Right cardiac atrium (tissue), 5 donors: ENCODE results near the gene FRAS1. TPM values are rescaled to one million over a fixed set of nuclear protein-coding genes. Genes with fewer than 3 reads are reported as not detected.

Source experiments
- ATAC-seq, 2 donors: fragments of 200-7000 bp; cut with Tn5 transposase; one replicate each; pipeline versions ENCODE4 v1.8.0 to v1.9.1; 2020; ENCODE audit warnings: moderate library complexity in 2 of 2, mild to moderate bottlenecking in 1 of 2
- DNase-seq, 3 donors: peaks; one replicate each; pipeline ENCODE4 v3.0.0-alpha.2; 2020
- H3K27ac ChIP-seq: one replicate; pipeline ENCODE4 v1.5.1; 2013; ENCODE audit warnings: mild to moderate bottlenecking, low read length, control low read depth, moderate library complexity
- H3K27me3 ChIP-seq: one replicate; pipeline ENCODE4 v1.6.1; 2013; ENCODE audit not compliant: control insufficient read depth, insufficient read depth
- H3K4me1 ChIP-seq: one replicate; pipeline ENCODE4 v1.6.1; 2013; ENCODE audit warnings: low read length; ENCODE audit not compliant: control insufficient read depth, insufficient read depth
- H3K4me3 ChIP-seq: one replicate; pipeline ENCODE4 v1.5.1; 2013; ENCODE audit warnings: low read length, control low read depth
- H3K9me3 ChIP-seq: one replicate; pipeline ENCODE4 v1.6.1; 2013; ENCODE audit warnings: low read length; ENCODE audit not compliant: control insufficient read depth
- WGBS: extraction: QIAGEN DNeasy Blood & Tissue Kit; methylation state at CpG from one replicate; pipeline ENCODE4 v1.1.7; 2013; 5-methylcytosine and 5-hydroxymethylcytosine counted together
- intact Hi-C, 4 donors: fragments of 100-400 bp; cut with DNase I; formaldehyde crosslinking; loops; one replicate each; pipeline versions ENCODE4 v1.11.0 to v1.14.0; 2022 to 2023
- polyA plus RNA-seq: library from polyadenylated mRNA; stranded (reverse); fragments of 200-250 nt; gene quantifications from one replicate; pipeline ENCODE4 v1.2.3, GENCODE V29; 2013
- total RNA-seq, 4 donors: library from RNA; stranded (reverse); fragmentation: NEBNext Ultra II Directional; extraction: Animal tissue kit (Norgen Biotek cat#: 25700); gene quantifications; one replicate each; pipeline ENCODE4 v1.2.1, GENCODE V29; 2021
- donor health status: healthy with polysubstance abuse.
- donor health status: DM: no; HTN: yes; CAD: no.
- donor health status: DM: no; HTN: no; CAD: no.
- donor health status: DM: no; HTN: yes; CAD: no; lungs with severe emphysema.
- donor health status: DM: yes; HTN: yes; CAD: no.

The FRAS1 gene
- total and polyA plus RNA-seq, 5 donors, result 1.1 to 7.9 (median 5.1) TPM

GRCh38 chr4:78372355-78372988 lies 315.3 kb downstream of the FRAS1 start:
- DNase-seq, result no peak
- no peaks in the 10 kb centered on the region for H3K27me3 ChIP-seq
- WGBS, result 82% methylated on average over 5 of the region's 5 CpGs
- H3K9me3 ChIP-seq, result no peaks in the 10 kb centered on the region
- no peaks in the 10 kb centered on the region for H3K4me1 ChIP-seq
- no peak overlapping the region for H3K27ac ChIP-seq
- no peak overlapping the region for H3K4me3 ChIP-seq
- intact Hi-C loops, result no loop called here
- ATAC-seq, result no peak

DNA sequence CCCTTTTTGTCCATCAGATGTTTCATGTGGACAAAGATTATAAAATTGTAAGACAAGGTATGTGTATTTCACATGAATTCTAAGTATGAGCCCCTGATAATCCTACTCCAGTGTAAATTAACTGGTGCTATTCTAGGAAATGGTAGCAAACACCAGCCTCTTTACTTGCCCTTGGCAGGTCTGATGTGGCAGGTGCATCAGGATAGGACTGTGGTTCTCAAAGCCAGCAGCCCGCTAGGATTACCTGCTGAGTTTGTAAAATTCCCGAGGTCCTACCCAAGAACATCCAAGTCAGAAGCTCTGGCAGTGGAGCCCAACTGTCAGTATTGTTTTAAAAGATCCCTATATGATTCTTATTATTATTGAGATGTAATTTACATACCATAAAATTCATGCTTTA lies 320.4 kb downstream of the FRAS1 start:
- 95% methylated on average over 2 of the region's 2 CpGs for WGBS
- no peaks in the 10 kb centered on the region for H3K27me3 ChIP-seq
- DNase-seq (no peak), ATAC-seq (no peak)
- H3K4me3 ChIP-seq, result no peak overlapping the region
- no peak overlapping the region for H3K27ac ChIP-seq
- intact Hi-C loops, result no loop called here
- no peaks in the 10 kb centered on the region for H3K9me3 ChIP-seq
- H3K4me1 ChIP-seq, result no peaks in the 10 kb centered on the region

GRCh38 chr4:78379040-78379439 lies 321.9 kb downstream of the FRAS1 start:
- intact Hi-C loops, result no loop called here
- ATAC-seq, result no peak
- no peak overlapping the region for H3K27ac ChIP-seq
- H3K4me1 ChIP-seq, result no peaks in the 10 kb centered on the region
- no peaks in the 10 kb centered on the region for H3K27me3 ChIP-seq
- H3K9me3 ChIP-seq, result no peaks in the 10 kb centered on the region
- WGBS, result 86% methylated on average over 4 of the region's 4 CpGs
- no peak overlapping the region for H3K4me3 ChIP-seq
- no peak for DNase-seq

GRCh38 chr4:78379991-78380729 lies 323.0 kb downstream of the FRAS1 start:
- Histone ChIP-seq H3K27me3 (no peaks in the 10 kb centered on the region), H3K27ac (no peak overlapping the region), H3K4me3 (no peak overlapping the region), H3K4me1 (no peaks in the 10 kb centered on the region), H3K9me3 (no peaks in the 10 kb centered on the region)
- WGBS, result 76% methylated on average over 4 of the region's 4 CpGs
- ATAC-seq, result no peak
- no peak for DNase-seq
- intact Hi-C loops, result no loop called here

GRCh38 chr4:78386679-78387078 lies 329.6 kb downstream of the FRAS1 start:
- ATAC-seq, result no peak
- intact Hi-C loops, result no loop called here
- H3K4me3 ChIP-seq, result no peak overlapping the region
- no peaks in the 10 kb centered on the region for H3K4me1 ChIP-seq
- H3K27ac ChIP-seq, result no peak overlapping the region
- no peak for DNase-seq
- H3K27me3 ChIP-seq, result no peaks in the 10 kb centered on the region
- H3K9me3 ChIP-seq, result no peaks in the 10 kb centered on the region

DNA sequence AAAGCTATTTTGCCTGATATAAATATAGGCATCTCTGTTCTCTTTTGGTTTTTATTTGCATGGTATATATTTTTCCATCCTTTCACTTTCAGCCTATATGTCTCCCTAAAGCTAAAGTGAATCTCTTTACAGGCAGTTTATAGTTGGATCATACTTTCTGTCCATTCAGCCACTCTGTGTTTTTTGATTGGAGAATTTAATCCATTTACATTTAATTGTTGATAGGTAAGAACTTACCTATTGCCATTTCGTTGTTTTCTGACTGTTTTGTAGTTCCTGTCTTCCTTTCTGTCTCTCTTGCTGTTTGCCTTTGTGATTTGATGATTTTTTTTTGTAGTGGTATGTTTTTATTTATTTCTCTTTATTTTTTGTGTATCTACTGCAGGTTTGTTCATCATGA lies 338.5 kb downstream of the FRAS1 start:
- intact Hi-C loops, result no loop called here
- Histone ChIP-seq H3K9me3 (peaks cover 2% of the 10 kb centered on the region), H3K4me1 (no peaks in the 10 kb centered on the region), H3K27me3 (no peaks in the 10 kb centered on the region), H3K4me3 (no peak overlapping the region), H3K27ac (no peak overlapping the region)
- 78% methylated on average over 1 of the region's 1 CpG for WGBS
- no peak for ATAC-seq
- DNase-seq, result no peak

DNA sequence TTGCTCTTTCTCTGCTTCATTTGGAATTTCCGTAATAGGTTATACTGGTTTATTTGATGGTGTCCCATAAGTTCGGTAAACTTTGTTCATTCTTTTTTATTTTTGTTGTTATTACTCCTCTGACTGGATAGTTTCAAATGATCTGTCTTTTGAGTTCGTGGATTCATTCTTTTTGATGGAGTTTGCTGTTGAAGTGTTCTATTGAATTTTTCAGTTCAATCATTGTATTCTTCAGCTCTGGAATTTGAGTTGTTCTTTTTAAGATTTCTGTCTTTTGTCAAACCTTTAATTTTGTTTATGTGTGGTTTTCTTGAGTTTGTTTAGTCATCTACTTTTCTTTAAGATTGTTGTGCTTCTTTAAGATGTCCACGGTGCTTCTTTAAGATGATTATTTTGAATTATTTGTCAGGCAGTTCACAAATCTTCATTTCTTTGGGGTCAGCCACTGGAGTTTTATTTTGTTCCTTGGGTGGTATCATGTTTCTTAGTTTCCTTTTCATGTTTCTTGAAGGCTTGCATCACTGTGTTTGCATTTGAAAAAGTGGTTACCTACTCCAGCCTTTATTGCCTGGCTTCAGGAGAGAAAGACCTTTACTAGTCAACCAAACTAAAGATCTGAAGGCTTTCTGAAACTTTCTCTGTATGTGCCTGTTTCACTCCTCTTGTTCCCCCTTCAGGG lies 339.6 kb downstream of the FRAS1 start:
- no peak for DNase-seq
- WGBS, result 92% methylated on average over 4 of the region's 4 CpGs
- Histone ChIP-seq H3K4me3 (no peak overlapping the region), H3K27ac (no peak overlapping the region), H3K9me3 (peaks cover 2% of the 10 kb centered on the region), H3K4me1 (no peaks in the 10 kb centered on the region), H3K27me3 (no peaks in the 10 kb centered on the region)
- intact Hi-C loops, result no loop called here
- ATAC-seq, result no peak

GRCh38 chr4:78397292-78397630 lies 340.1 kb downstream of the FRAS1 start:
- H3K27ac ChIP-seq, result no peak overlapping the region
- no peaks in the 10 kb centered on the region for H3K27me3 ChIP-seq
- ATAC-seq, result no peak
- no peak for DNase-seq
- intact Hi-C loops, result no loop called here
- WGBS, result 96% methylated on average over 2 of the region's 2 CpGs
- H3K4me3 ChIP-seq, result no peak overlapping the region
- H3K4me1 ChIP-seq, result no peaks in the 10 kb centered on the region
- H3K9me3 ChIP-seq, result peaks cover 2% of the 10 kb centered on the region

DNA sequence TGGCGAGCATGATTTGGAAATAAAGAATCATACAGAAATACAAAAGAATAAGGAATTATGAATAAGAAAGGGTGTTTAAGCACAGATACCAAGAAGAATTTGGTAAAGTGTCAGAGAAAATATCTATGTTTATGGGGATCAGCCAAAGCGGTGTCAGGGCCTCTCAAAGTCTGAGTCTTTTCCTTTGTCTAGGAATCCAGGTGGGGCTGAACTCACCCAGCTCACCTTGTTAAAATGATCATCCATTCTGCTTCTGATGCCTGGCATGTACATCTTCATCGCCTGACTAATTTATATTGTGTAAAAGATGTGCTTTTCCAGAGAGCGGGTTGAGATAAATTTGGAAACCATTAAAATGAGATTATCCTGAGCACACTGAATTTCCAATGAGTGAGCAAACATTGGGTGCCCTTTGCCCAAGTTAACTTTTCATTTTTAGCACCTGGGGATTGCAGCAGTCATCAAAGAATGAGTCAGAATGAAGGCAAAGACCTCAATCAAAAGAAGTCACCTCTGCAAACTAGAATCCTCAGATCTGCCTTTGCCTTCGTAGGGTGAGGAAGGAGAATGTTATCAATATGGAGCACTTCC lies 352.6 kb downstream of the FRAS1 start:
- no peaks in the 10 kb centered on the region for H3K9me3 ChIP-seq
- H3K27ac ChIP-seq, result no peak overlapping the region
- DNase-seq, result no peak
- H3K4me3 ChIP-seq, result no peak overlapping the region
- no peaks in the 10 kb centered on the region for H3K4me1 ChIP-seq
- 95% methylated on average over 5 of the region's 5 CpGs for WGBS
- ATAC-seq, result no peak
- no peaks in the 10 kb centered on the region for H3K27me3 ChIP-seq
- intact Hi-C loops, result no loop called here

DNA sequence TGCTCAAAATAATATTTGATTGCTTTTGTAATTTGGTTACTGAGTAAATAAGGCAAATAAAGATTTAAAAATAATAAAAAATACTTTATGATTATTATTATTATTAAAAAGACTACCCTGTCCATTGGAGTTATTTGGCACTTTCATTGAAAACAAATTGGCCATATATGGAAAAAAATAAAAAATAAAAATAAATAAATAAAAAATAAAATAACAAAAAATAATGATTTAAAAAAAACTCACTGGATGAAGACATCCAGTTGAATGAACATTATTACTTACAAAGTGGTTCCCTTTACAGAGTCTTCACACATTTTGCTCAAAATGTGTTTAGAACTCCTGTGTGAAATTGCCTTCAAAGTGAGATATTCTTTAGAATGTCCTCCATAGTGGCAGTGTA lies 353.1 kb downstream of the FRAS1 start:
- no peak for DNase-seq
- ATAC-seq, result no peak
- intact Hi-C loops, result no loop called here
- Histone ChIP-seq H3K4me1 (no peaks in the 10 kb centered on the region), H3K4me3 (no peak overlapping the region), H3K27me3 (no peaks in the 10 kb centered on the region), H3K27ac (no peak overlapping the region), H3K9me3 (no peaks in the 10 kb centered on the region)

GRCh38 chr4:78410676-78411075 lies 353.6 kb downstream of the FRAS1 start:
- WGBS, result 83% methylated on average over 1 of the region's 1 CpG
- H3K4me3 ChIP-seq, result no peak overlapping the region
- intact Hi-C loops, result no loop called here
- H3K27ac ChIP-seq, result no peak overlapping the region
- ATAC-seq, result no peak
- DNase-seq, result no peak
- no peaks in the 10 kb centered on the region for H3K27me3 ChIP-seq
- H3K9me3 ChIP-seq, result no peaks in the 10 kb centered on the region
- H3K4me1 ChIP-seq, result no peaks in the 10 kb centered on the region
